ENCODE results near the gene TPRKB. TPM values are rescaled to one million over a fixed set of nuclear protein-coding genes. Genes with fewer than 3 reads are reported as not detected.
"Not testable (repeated sequence)": the region's sequence is repeated elsewhere in the genome, so short reads cannot be mapped to it uniquely, and the experiment has no call there.

Gene TPRKB
- total RNA-seq, 2 donors from 2014 or later, result 26.9 to 54.0 TPM

- H3K27me3 ChIP-seq (replicated peaks; ENCODE audit: insufficient read depth), result no peaks in the 10 kb centered on the region
- H3K36me3 ChIP-seq, result no peaks in the 10 kb centered on the region
- intact Hi-C loops (cut with DNase I), result no loop called here
- no peak overlapping the region for H3K27ac ChIP-seq
- no peak overlapping the region for H3K4me3 ChIP-seq
- TF ChIP-seq POLR2A (IDR thresholded peaks at IDR 0.05) (no peak), POLR2AphosphoS5 (IDR thresholded peaks at IDR 0.05) (no peak)
- TF ChIP-seq, protein P1, sequence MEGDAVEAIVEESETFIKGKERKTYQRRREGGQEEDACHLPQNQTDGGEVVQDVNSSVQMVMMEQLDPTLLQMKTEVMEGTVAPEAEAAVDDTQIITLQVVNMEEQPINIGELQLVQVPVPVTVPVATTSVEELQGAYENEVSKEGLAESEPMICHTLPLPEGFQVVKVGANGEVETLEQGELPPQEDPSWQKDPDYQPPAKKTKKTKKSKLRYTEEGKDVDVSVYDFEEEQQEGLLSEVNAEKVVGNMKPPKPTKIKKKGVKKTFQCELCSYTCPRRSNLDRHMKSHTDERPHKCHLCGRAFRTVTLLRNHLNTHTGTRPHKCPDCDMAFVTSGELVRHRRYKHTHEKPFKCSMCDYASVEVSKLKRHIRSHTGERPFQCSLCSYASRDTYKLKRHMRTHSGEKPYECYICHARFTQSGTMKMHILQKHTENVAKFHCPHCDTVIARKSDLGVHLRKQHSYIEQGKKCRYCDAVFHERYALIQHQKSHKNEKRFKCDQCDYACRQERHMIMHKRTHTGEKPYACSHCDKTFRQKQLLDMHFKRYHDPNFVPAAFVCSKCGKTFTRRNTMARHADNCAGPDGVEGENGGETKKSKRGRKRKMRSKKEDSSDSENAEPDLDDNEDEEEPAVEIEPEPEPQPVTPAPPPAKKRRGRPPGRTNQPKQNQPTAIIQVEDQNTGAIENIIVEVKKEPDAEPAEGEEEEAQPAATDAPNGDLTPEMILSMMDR (IDR thresholded peaks at IDR 0.05), result no peak
- peaks cover 9% of the 10 kb centered on the region for H3K4me1 ChIP-seq (replicated peaks)
- 79% methylated on average over 6 of the region's 6 CpGs for WGBS
- no peaks in the 10 kb centered on the region for H3K9me3 ChIP-seq
- DNase-seq (ENCODE audit: low spot score), result no peak
Measured at GRCh38 chr2:73704285-73704684, 32.9 kb downstream of the TPRKB start.

DNA sequence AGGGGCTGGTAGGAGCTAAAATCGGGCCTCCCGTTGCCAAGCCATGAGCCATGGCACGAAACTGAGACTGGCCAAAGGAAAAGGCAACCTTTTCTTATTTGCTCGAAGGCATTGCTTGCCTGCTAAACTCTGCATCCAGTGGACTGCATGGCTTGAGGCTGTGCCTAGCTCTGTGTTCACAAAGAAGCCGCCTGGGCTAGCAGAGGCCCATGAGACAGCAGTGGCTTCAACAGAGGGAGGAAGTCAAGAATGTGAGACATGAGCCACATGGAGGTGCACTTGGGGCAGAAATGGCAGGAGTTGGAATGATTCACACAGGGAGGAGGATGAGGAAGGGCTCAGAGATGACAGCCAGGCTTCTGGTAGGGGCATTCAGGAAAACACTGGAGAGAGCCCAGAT lies 33.5 kb downstream of the TPRKB start:
- H3K36me3 ChIP-seq, result no peaks in the 10 kb centered on the region
- no peak for DNase-seq (ENCODE audit: low spot score)
- H3K4me1 ChIP-seq (replicated peaks), result peaks cover 9% of the 10 kb centered on the region
- TF ChIP-seq POLR2AphosphoS5 (IDR thresholded peaks at IDR 0.05), result no peak
- H3K9me3 ChIP-seq, result no peaks in the 10 kb centered on the region
- no peaks in the 10 kb centered on the region for H3K27me3 ChIP-seq (replicated peaks; ENCODE audit: insufficient read depth)
- WGBS, result 92% methylated on average over 5 of the region's 5 CpGs
- no peak overlapping the region for H3K4me3 ChIP-seq
- intact Hi-C loops (cut with DNase I), result no loop called here
- H3K27ac ChIP-seq, result no peak overlapping the region

- H3K4me1 ChIP-seq (replicated peaks); DNase-seq (ENCODE audit: low spot score); H3K27me3 ChIP-seq (replicated peaks; ENCODE audit: insufficient read depth); H3K9me3 ChIP-seq; H3K36me3 ChIP-seq; intact Hi-C loops (cut with DNase I); H3K4me3 ChIP-seq; H3K27ac ChIP-seq: not testable (repeated sequence)
- 62% methylated on average over 3 of the region's 3 CpGs for WGBS
Measured at GRCh38 chr2:73702852-73703493, 34.2 kb downstream of the TPRKB start.

GRCh38 chr2:73701968-73702665 lies 35.0 kb downstream of the TPRKB start:
- H3K4me3 ChIP-seq, result no peak overlapping the region
- DNase-seq (ENCODE audit: low spot score), result no peak
- TF ChIP-seq POLR2A (IDR thresholded peaks at IDR 0.05), result no peak
- TF ChIP-seq, protein P1 (IDR thresholded peaks at IDR 0.05), result no peak
- TF ChIP-seq POLR2AphosphoS5 (IDR thresholded peaks at IDR 0.05), result no peak
- no peaks in the 10 kb centered on the region for H3K27me3 ChIP-seq (replicated peaks; ENCODE audit: insufficient read depth)
- WGBS, result 83% methylated on average over 8 of the region's 8 CpGs
- H3K4me1 ChIP-seq (replicated peaks), result peaks cover 9% of the 10 kb centered on the region
- H3K36me3 ChIP-seq, result no peaks in the 10 kb centered on the region
- H3K27ac ChIP-seq, result no peak overlapping the region
- no peaks in the 10 kb centered on the region for H3K9me3 ChIP-seq
- intact Hi-C loops (cut with DNase I), result no loop called here

GRCh38 chr2:73701448-73701765 lies 35.7 kb downstream of the TPRKB start:
- H3K4me1 ChIP-seq (replicated peaks); H3K4me3 ChIP-seq; H3K9me3 ChIP-seq; H3K36me3 ChIP-seq; intact Hi-C loops (cut with DNase I); DNase-seq (ENCODE audit: low spot score); H3K27ac ChIP-seq; H3K27me3 ChIP-seq (replicated peaks; ENCODE audit: insufficient read depth): not testable (repeated sequence)
- 86% methylated on average over 3 of the region's 3 CpGs for WGBS

DNA sequence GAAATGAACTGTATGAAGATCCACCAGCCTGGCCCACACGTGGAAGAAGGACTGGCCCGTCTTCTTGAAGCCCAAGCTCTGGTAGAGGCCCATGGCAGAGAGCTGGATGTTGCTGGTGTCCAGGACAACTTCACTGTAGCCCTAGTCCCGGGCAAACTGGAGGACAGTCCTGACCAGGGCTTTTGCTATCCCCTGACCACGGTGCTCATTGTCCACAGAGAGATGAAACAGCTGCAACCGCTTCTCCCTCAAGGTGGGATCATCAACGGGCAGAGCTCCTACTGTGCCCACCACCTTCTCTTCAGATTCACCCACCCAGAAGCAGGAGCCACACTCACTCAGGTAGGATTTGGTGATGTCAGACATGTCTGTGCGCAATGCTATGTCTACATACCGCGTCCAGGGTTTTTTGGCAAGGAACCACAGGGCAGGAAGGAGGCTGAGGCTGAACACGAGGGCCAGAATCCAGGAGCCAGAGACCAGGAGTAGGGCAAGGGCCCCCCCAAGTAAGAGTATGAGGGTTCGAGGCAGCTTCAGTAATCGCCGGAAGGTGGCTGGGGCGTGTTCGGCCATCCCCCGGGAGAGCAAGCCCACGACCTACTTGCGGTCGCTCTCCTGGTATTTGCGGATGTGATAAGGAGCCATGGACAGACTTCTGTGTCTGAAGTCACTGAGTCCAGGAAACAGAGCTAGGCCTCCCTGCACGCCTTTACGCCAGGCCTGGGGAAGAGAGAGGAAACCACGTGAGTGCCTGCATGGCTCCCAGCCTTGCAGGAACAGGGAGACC lies 36.3 kb downstream of the TPRKB start:
- intact Hi-C loops (cut with DNase I), result no loop called here
- no peak overlapping the region for H3K4me3 ChIP-seq
- WGBS, result 82% methylated on average over 23 of the region's 23 CpGs
- H3K36me3 ChIP-seq, result no peaks in the 10 kb centered on the region
- H3K27me3 ChIP-seq (replicated peaks; ENCODE audit: insufficient read depth), result no peaks in the 10 kb centered on the region
- H3K4me1 ChIP-seq (replicated peaks), result peaks cover 9% of the 10 kb centered on the region
- no peak for DNase-seq (ENCODE audit: low spot score)
- H3K9me3 ChIP-seq, result no peaks in the 10 kb centered on the region
- H3K27ac ChIP-seq, result peak overlapping the region; percentile 45 to 66
- TF ChIP-seq, protein P1 (IDR thresholded peaks at IDR 0.05), result no peak
- TF ChIP-seq POLR2AphosphoS5 (IDR thresholded peaks at IDR 0.05), result no peak
- no peak for TF ChIP-seq POLR2A (IDR thresholded peaks at IDR 0.05)

Measured in prostate gland (tissue), 2 donors.